NCI-H748 (cell line): ENCODE measurements around the gene APOBEC3F.
"Not testable (repeated sequence)": the region's sequence is repeated elsewhere in the genome, so short reads cannot be mapped to it uniquely, and the experiment has no call there.

Experiments used
- DNase-seq: peaks from one replicate; lab custom pipeline; 2025; ENCODE audit not compliant: unreplicated experiment; lab: John Stamatoyannopoulos, UW

APOBEC3F gene

DNA sequence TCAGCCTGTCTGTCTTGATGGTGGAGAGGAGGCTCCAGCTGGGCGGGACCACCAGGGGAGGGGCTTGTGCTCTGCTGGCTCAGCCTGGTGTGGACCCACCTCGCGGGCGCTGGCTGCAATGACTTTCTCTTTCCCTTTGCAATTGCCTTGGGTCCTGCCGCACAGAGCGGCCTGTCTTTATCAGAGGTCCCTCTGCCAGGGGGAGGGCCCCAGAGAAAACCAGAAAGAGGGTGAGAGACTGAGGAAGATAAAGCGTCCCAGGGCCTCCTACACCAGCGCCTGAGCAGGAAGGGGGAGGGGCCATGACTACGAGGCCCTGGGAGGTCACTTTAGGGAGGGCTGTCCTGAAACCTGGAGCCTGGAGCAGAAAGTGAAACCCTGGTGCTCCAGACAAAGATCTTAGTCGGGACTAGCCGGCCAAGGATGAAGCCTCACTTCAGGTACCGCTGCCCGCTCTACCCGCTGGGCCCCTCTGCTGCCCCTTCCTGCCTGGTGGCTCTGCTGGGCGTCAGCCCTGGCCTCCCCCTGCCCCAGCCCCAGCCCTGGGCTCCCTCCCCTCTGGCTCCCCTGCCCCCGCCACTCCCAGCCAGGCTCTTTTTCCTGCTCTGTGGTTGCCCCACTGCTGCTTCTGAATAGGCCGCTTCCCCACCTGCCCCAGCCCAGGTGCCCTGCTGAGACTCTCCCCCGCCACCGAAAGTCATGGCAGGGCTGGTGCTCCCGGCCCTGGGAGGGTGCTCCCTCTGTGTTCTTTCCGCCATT lies at the start of gene APOBEC3F:
Gene APOBEC3F (plus strand): TSS at position 327 of the 759 bp plus-strand sequence. CDS start 97 bp downstream, at position 424.
- DNase-seq, result not testable (repeated sequence)

DNA sequence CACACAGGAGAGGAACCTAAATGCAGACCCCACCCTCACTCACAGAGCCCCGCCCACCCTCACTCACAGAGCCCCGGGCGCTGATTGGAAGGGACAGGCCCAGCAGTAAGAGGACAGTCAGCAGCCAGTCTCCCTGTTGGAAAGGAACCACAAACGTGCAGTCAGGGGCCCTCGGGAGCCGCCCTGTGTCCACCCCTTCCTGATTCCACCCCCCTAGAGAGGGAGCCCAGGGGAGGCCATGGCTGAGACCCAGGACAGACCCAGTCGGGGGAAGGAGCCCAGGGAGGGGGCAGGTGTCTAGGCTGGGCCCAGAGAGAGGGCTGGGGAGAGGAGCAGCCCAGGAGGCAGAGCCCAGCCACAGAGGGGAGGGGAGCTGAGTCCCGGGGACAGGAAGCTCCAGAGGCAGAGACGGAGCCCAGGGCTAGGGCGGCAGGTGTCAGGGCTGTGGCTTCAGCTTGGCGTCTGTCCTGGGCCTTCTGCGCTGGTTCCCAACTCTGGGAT lies 47.7 kb upstream of the APOBEC3F start:
- not testable (repeated sequence) for DNase-seq

DNA sequence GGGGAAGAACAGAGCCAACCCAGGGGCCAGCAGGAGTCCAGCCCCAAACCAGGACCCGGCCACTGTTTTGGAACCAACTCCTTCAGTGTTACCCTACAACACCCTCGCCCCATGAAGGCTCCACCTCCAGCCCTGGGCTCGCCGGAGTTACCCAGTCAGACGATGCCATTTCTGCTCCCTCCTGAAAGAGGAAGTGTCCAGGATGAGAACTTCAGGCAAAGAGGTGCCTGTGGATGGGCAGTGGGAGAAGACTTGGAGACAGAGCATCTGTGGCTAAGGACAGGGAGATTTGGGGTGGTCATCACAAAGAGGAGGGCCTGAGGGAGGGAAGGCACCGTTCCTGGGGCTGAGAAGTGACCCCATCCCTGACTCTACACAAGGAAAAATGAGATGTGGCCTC lies 44.6 kb upstream of the APOBEC3F start:
- no peak for DNase-seq

DNA sequence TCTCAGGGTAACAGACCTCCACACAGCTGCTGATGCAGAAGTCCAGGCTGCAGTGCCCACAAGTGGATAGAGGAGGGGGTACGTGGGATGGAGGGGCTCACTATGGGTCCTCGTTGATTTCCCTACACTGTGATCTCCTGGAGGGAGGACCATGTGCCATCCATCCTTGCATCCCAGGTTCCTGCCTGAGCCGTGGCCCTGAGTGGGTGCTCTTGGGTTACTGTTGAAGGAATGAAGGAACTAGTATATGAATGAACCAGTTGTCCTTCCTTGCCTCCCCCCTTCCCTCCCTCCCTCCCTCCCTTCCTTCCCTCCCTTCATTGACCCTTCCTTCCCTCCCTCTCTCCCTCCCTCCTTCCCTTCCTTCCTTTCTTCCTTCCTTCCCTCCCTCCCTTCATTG lies 43.1 kb upstream of the APOBEC3F start:
- DNase-seq, result no peak

DNA sequence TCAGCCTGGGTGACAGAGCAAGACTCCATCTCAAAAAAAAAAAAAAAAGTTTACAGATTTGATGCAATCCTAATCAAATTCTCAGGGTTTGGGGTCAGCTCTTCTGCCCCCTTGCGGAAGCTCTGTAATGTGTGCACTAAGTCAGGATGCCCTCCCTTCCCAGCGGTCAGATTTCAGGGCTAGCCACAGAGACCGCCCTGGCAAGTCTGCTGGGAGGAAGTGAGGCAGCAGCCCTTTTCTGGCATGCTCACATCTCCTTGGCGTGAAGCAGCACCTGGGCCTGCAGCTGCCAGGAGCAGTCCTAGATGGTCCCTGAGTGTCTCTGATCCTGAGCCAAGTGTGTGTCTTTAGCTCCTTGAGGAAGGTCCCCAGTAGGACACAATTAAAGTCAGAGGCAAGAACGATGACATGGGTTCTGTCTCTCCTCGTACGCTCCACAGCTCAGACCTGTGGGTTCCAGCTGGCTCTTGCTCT lies 37.5 kb upstream of the APOBEC3F start:
- DNase-seq, result peak; percentile 70

DNA sequence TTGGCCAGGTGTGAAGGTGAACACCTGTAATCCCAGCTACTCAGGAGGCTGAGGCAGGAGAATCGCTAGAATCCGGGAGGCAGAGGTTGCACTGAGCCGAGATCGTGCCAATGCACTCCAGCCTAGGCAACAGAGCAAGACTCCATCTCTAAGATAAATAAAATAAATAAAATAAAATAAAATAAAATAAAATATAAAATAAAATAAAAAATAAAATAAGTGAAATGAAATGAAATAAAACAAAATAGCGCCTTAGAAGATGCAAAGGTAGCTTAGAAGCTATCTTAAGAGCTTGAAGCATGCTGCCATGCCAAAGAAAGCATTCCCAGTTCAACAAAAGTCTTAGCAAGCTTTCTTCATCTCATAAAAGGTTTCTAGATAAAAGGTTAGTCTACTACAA lies 33.5 kb upstream of the APOBEC3F start:
- DNase-seq, result no peak

DNA sequence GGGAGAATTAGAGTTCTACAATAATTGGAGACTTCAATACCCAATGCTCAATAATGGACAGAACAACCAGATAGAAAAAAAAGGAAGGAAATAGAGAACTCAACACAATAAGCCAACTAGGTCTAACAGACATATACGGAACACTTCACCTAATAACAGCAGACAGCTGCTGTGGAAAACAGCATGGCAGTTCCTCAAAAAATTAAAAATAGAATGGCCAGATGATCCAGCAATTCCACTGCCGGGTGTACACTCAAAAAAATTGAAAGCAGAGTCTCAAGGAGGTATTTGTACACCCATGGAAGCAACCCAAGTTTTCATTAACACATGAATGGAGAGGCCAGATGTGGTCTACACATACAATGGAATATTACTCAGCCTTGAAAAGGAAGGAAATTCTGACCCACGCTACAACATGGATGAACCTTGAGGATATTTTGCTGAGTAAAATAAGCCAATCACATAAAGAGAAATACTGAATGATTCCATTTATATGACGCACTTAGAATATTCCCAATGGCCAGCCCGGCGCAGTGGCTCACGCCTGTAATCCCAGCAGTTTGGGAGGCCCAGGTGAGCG lies 32.3 kb upstream of the APOBEC3F start:
- DNase-seq, result not testable (repeated sequence)

DNA sequence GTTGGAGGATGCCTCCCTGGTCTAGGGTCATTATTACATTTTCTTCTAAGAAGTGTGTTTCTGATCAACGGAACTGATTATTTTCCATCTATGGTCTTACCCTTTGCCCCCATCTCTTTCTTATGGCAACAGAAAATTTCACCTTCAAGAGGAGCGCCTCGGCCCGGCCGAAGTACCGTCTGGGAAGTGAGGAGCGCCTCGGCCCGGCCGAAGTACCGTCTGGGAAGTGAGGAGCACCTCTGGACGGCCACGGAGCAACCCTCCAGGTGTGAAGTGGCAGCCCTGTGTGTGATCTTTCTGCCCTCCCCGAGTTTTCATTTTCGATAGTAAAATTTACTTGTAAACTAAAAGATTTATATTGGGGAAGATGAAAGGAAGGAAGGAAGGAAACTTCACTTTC lies 29.7 kb upstream of the APOBEC3F start:
- DNase-seq, result no peak

DNA sequence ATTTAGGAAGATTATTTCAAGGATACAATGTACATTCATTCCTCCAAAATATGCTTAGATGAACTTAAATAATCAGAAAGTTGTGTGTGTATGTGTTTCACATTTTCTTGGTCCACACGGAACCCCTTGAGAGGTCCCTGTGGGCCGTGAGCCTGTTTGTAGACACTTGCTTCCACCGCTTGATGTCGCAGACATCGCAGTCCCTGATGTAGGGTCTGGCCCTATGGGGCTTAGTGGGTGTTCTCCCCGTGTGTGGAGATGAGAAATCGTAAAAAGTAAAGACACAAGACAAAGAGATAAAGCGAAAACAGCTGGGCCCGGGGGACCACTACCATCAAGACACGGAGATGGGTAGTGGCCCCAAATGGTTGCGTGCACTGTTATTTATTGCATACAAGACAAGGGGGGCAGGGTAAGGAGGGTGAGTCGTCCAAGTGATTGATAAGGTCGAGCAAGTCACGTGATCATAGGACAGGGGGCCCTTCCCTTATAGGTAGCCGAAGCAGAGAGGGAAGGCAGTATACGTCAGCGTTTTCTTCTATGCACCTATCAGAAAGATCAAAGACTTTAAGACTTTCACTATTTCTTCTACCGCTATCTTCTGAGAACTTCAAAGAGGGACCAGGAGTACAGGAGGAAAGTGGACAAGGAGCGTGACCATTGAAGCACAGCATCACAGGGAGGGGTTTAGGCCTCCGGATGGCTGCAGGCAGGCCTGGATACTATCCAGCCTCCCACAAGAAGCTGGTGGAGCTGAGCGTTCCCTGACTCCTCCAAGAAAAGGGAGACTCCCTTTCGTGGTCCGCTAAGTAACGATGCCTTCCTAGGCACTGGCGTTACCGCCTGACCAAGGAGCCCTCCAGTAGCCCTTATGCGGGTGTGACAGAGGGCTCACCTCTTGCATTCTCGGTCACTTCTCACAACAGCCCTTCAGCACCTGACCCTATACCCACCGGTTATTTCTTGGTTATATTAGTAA lies 27.8 kb upstream of the APOBEC3F start:
- no peak for DNase-seq

DNA sequence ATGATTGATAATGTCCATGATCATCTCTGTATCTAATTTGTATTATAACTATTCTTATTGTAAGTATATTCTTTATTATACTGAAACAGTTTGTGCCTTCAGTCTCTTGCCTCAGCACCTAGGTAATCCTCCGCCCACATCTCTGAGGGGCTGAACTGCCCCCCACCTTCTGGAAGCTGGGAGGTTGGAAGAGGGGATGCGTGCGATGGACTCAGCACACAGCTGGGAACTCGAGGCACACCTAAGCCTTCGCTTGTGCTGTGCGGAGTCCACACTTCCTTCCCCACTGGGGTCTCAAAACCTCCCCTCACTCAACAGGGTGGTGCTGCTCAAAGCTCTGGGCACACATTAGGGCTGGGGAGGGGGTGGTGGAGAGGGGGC lies 27.1 kb upstream of the APOBEC3F start:
- DNase-seq, result not testable (repeated sequence)

DNA sequence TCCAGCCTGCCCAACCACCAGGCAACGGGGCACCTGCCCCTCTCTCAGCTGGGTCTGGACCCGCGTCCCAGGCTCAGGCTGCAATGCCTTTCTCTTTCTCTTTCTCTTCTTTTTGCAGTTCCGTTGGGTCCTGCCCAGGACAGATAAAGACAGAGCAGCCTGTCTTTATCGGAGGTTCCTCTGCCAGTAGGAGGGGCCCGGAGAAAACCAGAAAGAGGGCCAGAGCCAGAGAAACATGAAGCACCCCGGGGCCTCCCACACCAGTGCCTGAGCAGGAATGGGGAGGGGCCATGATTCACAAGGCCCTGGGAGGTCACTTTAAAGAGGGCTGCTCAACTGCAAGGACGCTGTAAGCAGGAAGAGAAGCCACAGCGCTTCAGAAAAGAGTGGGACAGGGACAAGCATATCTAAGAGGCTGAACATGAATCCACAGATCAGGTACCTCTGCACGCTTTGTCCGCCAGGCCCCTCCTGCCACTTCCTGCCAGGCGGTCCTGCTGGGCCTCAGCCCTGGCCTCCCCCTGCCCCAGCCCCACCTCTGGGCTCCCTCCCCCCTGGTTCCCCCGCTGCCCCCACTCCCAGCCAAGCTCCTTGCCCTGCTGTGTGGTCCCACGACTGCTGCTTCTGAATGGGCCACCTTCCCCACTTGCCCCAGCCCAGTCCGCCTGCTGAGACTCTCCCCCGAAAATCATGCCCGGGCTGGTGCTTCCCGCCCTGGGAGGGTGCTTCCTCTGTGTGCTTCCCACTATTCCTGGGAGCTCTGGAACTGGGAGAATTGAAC lies 26.5 kb upstream of the APOBEC3F start, which contains the start of gene APOBEC3C:
Gene APOBEC3C (plus strand): TSS at position 316 of the 781 bp plus-strand sequence. CDS start 106 bp downstream, at position 422.
- no peak for DNase-seq

DNA sequence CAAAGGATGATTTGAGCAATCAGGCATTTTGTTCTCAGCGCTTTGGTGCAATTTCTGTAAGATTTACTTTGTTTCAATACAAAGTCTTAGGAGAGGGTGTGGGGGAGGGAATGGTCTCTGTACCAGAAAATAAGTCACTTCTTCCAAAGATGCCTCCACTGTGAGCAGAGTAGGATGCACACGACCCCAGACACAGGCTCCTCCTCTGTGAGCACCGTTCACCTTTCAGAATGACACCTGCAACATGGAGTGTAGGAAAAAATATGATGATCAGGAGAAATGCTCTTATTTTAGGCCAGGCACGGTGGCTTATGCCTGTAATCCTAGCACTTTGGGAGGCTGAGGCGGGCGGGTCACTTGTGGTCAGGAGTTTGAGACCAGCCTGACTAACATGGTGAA lies 25.9 kb upstream of the APOBEC3F start:
- not testable (repeated sequence) for DNase-seq

DNA sequence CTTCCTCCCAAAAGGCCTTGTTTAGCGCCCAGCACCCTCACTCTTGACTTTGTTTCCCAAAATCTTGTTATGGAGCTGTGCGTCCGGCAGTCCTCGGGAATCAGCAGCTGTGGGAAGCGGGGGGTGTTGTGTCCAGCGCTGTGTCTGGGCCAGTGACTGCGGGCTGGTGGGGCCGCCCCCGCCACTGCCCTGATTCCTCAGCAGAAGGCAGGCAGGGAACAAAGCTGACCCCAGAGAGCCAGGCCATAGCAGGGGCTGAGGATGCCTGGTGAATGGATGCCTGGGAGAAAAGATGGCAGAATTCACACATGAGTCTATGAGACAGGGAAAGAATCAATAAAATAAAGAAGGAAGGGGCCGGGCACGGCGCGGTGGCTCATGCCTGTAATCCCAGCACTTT lies 24.1 kb upstream of the APOBEC3F start:
- DNase-seq, result no peak

DNA sequence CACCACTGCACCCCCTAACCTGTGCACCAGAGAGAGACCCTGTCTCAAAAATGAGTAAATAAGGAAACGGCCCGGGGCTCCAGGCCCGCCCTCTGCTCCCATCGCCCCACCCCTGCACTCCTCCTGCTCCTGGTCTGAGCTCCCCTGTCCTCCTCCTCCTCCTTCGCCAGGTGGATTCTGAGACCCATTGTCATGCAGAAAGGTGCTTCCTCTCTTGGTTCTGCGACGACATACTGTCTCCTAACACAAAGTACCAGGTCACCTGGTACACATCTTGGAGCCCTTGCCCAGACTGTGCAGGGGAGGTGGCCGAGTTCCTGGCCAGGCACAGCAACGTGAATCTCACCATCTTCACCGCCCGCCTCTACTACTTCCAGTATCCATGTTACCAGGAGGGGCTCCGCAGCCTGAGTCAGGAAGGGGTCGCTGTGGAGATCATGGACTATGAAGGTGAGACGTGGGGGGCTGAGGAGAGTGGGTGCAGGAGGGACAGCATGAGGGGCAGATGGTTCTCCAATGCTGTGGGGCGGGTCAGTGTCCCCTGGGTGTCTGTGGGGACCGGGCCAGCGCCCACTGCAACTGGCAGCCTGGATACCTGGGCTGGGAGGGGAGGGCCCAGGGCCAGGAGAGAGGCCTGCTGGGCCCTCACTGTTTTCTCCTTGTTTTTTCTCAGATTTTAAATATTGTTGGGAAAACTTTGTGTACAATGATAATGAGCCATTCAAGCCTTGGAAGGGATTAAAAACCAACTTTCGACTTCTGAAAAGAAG lies 22.9 kb upstream of the APOBEC3F start:
- no peak for DNase-seq

DNA sequence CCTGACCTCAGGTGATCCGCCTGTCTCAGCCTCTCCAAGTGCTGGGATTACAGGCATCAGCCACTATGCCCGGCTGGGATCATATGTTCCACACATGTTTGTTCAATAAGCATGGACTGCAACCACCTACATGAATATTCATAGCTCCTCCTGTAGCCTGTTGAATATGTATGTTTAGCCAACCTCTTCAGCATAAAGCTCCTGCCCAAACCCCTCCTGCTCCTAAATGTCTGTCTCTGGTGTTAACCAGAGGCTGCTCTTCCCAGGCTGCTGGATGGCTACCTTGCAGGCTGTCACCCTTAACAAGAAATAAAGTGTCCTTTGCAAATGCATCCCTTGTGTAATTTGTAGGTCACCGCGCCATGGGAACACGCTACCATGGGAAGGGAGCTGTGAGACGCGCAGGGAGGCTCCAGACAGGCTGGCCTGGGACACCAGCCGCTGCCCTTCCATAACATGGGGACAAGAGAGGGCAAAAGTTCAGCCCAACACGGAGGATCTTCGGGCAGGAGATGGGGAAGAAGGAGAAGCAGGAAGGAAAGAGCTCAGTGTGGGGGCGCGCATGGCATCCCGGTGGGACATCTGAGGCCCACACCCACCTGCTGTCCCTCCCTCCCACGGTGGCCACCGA lies 20.5 kb upstream of the APOBEC3F start:
- DNase-seq, result not testable (repeated sequence)

DNA sequence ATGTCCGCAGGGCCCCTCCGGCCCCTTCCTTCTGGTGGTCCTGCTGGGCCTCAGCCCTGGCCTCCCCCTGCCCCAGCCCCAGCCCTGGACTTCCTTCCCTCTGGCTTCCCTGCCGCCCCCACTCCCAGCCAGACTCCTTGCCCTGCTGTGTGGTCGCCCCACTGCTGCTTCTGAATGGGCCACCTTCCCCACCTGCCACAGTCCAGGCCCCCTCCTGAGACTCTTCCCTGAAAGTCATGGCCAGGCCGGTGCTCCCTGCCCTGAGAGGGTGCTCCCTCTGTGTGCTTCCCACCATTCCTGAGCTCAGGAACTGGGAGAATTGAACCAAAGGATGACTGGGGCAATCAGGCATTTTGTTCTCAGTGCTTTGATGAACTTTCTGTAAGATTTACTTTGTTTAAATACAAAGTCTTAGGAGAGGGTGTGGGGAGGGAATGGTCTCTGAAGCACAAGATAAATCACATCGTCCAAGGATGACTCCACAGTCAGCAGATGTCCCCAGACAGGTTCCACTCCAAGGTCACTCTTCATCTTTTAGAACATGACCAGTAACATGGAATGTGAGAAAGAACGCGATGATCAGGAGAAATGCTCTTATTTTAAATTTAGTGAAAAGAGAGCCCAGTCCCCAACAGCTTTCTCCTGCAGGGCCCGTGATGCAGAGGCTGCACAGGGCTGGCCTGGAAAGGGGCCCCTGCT lies 19.0 kb upstream of the APOBEC3F start:
- DNase-seq, result no peak

DNA sequence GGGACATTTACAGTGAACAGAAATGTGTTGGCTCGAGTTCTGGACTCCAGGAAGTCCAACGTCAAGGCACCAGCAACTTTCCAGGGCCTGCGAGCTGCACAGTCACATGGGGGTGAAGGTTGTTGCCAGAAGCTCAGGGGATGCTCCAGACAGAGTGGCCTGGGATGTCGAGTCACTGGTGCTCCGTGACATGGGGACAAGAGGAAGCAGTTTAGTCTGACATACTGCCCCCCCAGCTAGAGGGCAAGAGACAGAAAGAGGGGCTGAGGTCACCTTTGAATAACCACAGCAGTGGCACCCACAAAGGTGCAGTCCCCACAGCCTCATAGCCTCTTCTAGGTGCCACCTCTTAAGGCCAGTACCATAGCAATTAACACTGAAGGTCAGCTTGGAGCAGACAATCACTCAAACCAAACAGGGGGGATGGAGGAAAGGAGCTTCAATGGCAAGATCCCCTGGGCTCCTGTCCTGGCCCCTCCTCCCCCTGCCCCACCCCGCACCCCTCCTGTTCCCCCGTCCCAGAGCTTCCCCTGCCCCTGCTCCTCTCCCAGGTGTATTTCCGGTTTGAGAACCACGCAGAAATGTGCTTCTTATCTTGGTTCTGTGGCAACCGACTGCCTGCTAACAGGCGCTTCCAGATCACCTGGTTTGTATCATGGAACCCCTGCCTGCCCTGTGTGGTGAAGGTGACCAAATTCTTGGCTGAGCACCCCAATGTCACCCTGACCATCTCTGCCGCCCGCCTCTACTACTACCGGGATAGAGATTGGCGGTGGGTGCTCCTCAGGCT lies 15.9 kb upstream of the APOBEC3F start:
- no peak for DNase-seq
